A673 (cell line): ENCODE data around the gene ZNF529. TPM values are rescaled to one million over a fixed set of nuclear protein-coding genes. Genes with fewer than 3 reads are reported as not detected.

ENCODE experiments used
- BruUV-seq: library from RNA; stranded (reverse); fragments of 400-500 nt; replicated peaks from 2 replicates; lab custom pipeline; 2021; lab: Mats Ljungman, UMichigan
- CTCF ChIA-PET: fragments of 300-600 bp; sonication (Branson Sonifier 250); formaldehyde crosslinking; loops from one replicate; lab custom pipeline; 2022; ENCODE audit warnings: antibody characterized with exemption; lab: Charles Lee
- POLR2A ChIA-PET: fragments of 300-600 bp; sonication (Branson Sonifier 250); formaldehyde crosslinking; loops from one replicate; lab custom pipeline; 2022; ENCODE audit warnings: antibody characterized with exemption; ENCODE audit not compliant: low non-redundant PET; lab: Charles Lee
- DNase-seq: peaks from one replicate; pipeline ENCODE4 v3.0.0-alpha.2; 2015; ENCODE audit warnings: low spot score
- H3K27ac ChIP-seq: fragments of 200-600 bp; sonication (generic); 2 replicates; pipeline ENCODE4 v1.5.1; 2016; ENCODE audit warnings: mixed run types, low read depth, mild to moderate bottlenecking, mixed read lengths, antibody characterized with exemption, low read length; ENCODE audit not compliant: poor library complexity, severe bottlenecking
- H3K27me3 ChIP-seq: fragments of 200-600 bp; sonication (generic); replicated peaks from 2 replicates; pipeline ENCODE4 v1.6.1; 2017; ENCODE audit warnings: mixed run types, low read depth, mild to moderate bottlenecking, mixed read lengths, antibody characterized with exemption, low read length; ENCODE audit not compliant: insufficient read depth, poor library complexity
- H3K36me3 ChIP-seq: fragments of 200-600 bp; sonication (generic); 2 replicates; pipeline ENCODE4 v1.6.1; 2016; ENCODE audit warnings: mixed run types, mild to moderate bottlenecking, mixed read lengths, antibody characterized with exemption, low read length; ENCODE audit not compliant: insufficient read depth, poor library complexity, severe bottlenecking
- H3K4me1 ChIP-seq: fragments of 200-600 bp; sonication (generic); 2 replicates; pipeline ENCODE4 v1.6.1; 2017; ENCODE audit warnings: mixed run types, mild to moderate bottlenecking, mixed read lengths, antibody characterized with exemption, low read length; ENCODE audit not compliant: insufficient read depth, poor library complexity, severe bottlenecking
- H3K4me3 ChIP-seq: fragments of 200-600 bp; sonication (generic); 2 replicates; pipeline ENCODE4 v1.5.1; 2016; ENCODE audit warnings: low read depth, mixed run types, mild to moderate bottlenecking, mixed read lengths, low read length; ENCODE audit not compliant: poor library complexity, severe bottlenecking
- H3K9me3 ChIP-seq: fragments of 200-600 bp; sonication (generic); 2 replicates; pipeline ENCODE4 v1.6.1; 2016; ENCODE audit warnings: mixed run types, low read depth, mild to moderate bottlenecking, mixed read lengths, antibody characterized with exemption, low read length; ENCODE audit not compliant: poor library complexity, severe bottlenecking
- CTCF ChIP-seq: fragments of 300-800, 200-600 bp; sonication (generic); conservative IDR thresholded peaks from 2 replicates; pipeline ENCODE4 v1.5.1; 2017; ENCODE audit warnings: low read depth, mild to moderate bottlenecking, antibody characterized with exemption, low read length, moderate library complexity, mixed read lengths
- EZH2 ChIP-seq: fragments of 200-600 bp; sonication (generic); IDR thresholded peaks from 2 replicates; pipeline ENCODE4 v1.6.1; 2017; ENCODE audit warnings: borderline replicate concordance, low read depth, mild to moderate bottlenecking, mixed read lengths, antibody characterized with exemption, low read length; ENCODE audit not compliant: poor library complexity, severe bottlenecking
- intact Hi-C: fragments of 100-400 bp; cut with micrococcal nuclease; formaldehyde crosslinking; loops from one replicate; pipeline ENCODE4 v1.10.0; 2022; ENCODE audit not compliant: unreplicated experiment
- total RNA-seq: library from RNA; stranded (reverse); gene quantifications from 2 replicates; pipeline ENCODE4 v1.2.3, GENCODE V29; 2021

Gene ZNF529
- total RNA-seq, 1 experiment from 2014 or later, result 17.8 TPM

- ChIA-PET CTCF (no interaction called here), POLR2A (no interaction called here)
- no peak for DNase-seq
- Histone ChIP-seq H3K4me1 (no peaks in the 10 kb centered on the region), H3K27ac (no peak overlapping the region), H3K4me3 (no peak overlapping the region), H3K27me3 (no peaks in the 10 kb centered on the region), H3K36me3 (no peaks in the 10 kb centered on the region), H3K9me3 (peaks cover 10% of the 10 kb centered on the region)
- BruUV-seq, result no TSS peak
- no peak for TF ChIP-seq EZH2
- no peak for TF ChIP-seq CTCF
- intact Hi-C loops, result no loop called here
Measured at GRCh38 chr19:36497001-36497400, 76.1 kb downstream of the ZNF529 start.

Other genes starting within 250 kb of the ZNF529 start
- 5.2 and 5.4 TPM in 2 replicates for gene ZFP14, start 194.1 kb downstream of the ZNF529 start, total RNA-seq
- gene ZFP82, start 154.6 kb downstream of the ZNF529 start, total RNA-seq, result 13.5 and 14.9 TPM in 2 replicates
- 16.2 and 16.4 TPM in 2 replicates for gene ZNF566, start 83.7 kb downstream of the ZNF529 start, total RNA-seq
- 18.0 and 20.4 TPM in 2 replicates for gene ZNF260, start 45.0 kb downstream of the ZNF529 start, total RNA-seq
- gene ZNF382, start 32.0 kb upstream of the ZNF529 start, total RNA-seq, result 17.2 and 17.3 TPM in 2 replicates
- gene ZNF461, start 93.5 kb upstream of the ZNF529 start, total RNA-seq, result 5.5 and 5.6 TPM in 2 replicates
- gene ZNF567, start 114.3 kb upstream of the ZNF529 start, total RNA-seq, result 9.6 and 9.9 TPM in 2 replicates
- gene ZNF850, start 199.5 kb upstream of the ZNF529 start, total RNA-seq, result 11.8 and 14.7 TPM in 2 replicates